MM.1S (cell line): ENCODE results near the gene TYW3.

Experiments
- DNase-seq: peaks from one replicate; pipeline ENCODE4 v3.0.0-alpha.2; 2015
- H2AFZ ChIP-seq: fragments of 300-600 bp; sonication (generic); 2 replicates; pipeline ENCODE4 v1.6.0; 2016; ENCODE audit warnings: antibody characterized with exemption, low read length
- H3F3A ChIP-seq: fragments of 300-600 bp; sonication (generic); 2 replicates; pipeline ENCODE4 v1.6.1; 2016; ENCODE audit warnings: mild to moderate bottlenecking, antibody characterized with exemption, low read length, moderate library complexity, mixed read lengths; ENCODE audit not compliant: insufficient read depth
- H3K27ac ChIP-seq: fragments of 300-600 bp; sonication (generic); 2 replicates; pipeline ENCODE4 v1.5.1; 2016; ENCODE audit warnings: mild to moderate bottlenecking, low read length
- H3K27me3 ChIP-seq: fragments of 300-600 bp; sonication (generic); replicated peaks from 2 replicates; pipeline ENCODE4 v1.6.0; 2016; ENCODE audit warnings: low read length; ENCODE audit not compliant: insufficient read depth
- H3K36me3 ChIP-seq: fragments of 300-600 bp; sonication (generic); replicated peaks from 2 replicates; pipeline ENCODE4 v1.6.1; 2016; ENCODE audit warnings: mild to moderate bottlenecking, low read length, mixed read lengths; ENCODE audit not compliant: insufficient read depth
- H3K4me1 ChIP-seq: fragments of 300-600 bp; sonication (generic); 2 replicates; pipeline ENCODE4 v1.6.1; 2016; ENCODE audit warnings: low read length, mixed read lengths
- H3K4me2 ChIP-seq: fragments of 300-600 bp; sonication (generic); 2 replicates; pipeline ENCODE4 v1.6.0; 2016; ENCODE audit warnings: low read depth, low read length
- H3K4me3 ChIP-seq: fragments of 300-600 bp; sonication (generic); 2 replicates; pipeline ENCODE4 v1.5.1; 2016; ENCODE audit warnings: low read length, mixed read lengths
- H3K79me2 ChIP-seq: fragments of 300-600 bp; sonication (generic); 2 replicates; pipeline ENCODE4 v1.6.1; 2016; ENCODE audit warnings: mixed run types, low read length, mixed read lengths
- H3K9ac ChIP-seq: fragments of 300-600 bp; sonication (generic); 2 replicates; pipeline ENCODE4 v1.6.1; 2016; ENCODE audit warnings: low read length, mixed read lengths
- H3K9me2 ChIP-seq: fragments of 300-600 bp; sonication (generic); replicated peaks from 2 replicates; pipeline ENCODE4 v1.6.1; 2016; ENCODE audit warnings: mild to moderate bottlenecking, low read length, mixed read lengths; ENCODE audit not compliant: insufficient read depth
- H3K9me3 ChIP-seq: fragments of 300-600 bp; sonication (generic); replicated peaks from 2 replicates; pipeline ENCODE4 v1.6.1; 2016; ENCODE audit warnings: mild to moderate bottlenecking, low read length, mixed read lengths; ENCODE audit not compliant: insufficient read depth
- H4K20me1 ChIP-seq: fragments of 300-600 bp; sonication (generic); 2 replicates; pipeline ENCODE4 v1.6.1; 2016; ENCODE audit warnings: mild to moderate bottlenecking, low read length, moderate library complexity, mixed read lengths; ENCODE audit not compliant: insufficient read depth
- CTCF ChIP-seq: fragments of 300-600 bp; sonication (generic); IDR thresholded peaks from 2 replicates; pipeline ENCODE4 v1.5.1; 2016; ENCODE audit warnings: antibody characterized with exemption, low read length, mixed read lengths
- EZH2 ChIP-seq: fragments of 300-600 bp; sonication (generic); optimal IDR thresholded peaks from 2 replicates; pipeline ENCODE3; 2017; ENCODE audit warnings: low read depth, mild to moderate bottlenecking, antibody characterized with exemption, low read length, mixed read lengths
- EZH2phosphoT487 ChIP-seq: fragments of 300-600 bp; sonication (generic); IDR thresholded peaks from 2 replicates; pipeline ENCODE4 v1.6.1; 2018; ENCODE audit warnings: antibody characterized with exemption, low read length

TYW3 gene

GRCh38 chr1:74716822-74717221, 16.1 kb upstream of the TYW3 start:
- no peak overlapping the region for H3K4me3 ChIP-seq
- no peaks in the 10 kb centered on the region for H3K27me3 ChIP-seq
- H3K9me3 ChIP-seq: no peaks in the 10 kb centered on the region
- no peaks in the 10 kb centered on the region for H3F3A ChIP-seq
- H3K4me1 ChIP-seq: no peaks in the 10 kb centered on the region
- no peaks in the 10 kb centered on the region for H3K79me2 ChIP-seq
- H3K27ac ChIP-seq: no peak overlapping the region
- no peak overlapping the region for H3K4me2 ChIP-seq
- H3K9me2 ChIP-seq: no peaks in the 10 kb centered on the region
- TF ChIP-seq EZH2 (no peak), EZH2phosphoT487 (no peak), CTCF (no peak)
- H2AFZ ChIP-seq: no peak overlapping the region
- DNase-seq: no peak
- H4K20me1 ChIP-seq: no peaks in the 10 kb centered on the region
- no peak overlapping the region for H3K9ac ChIP-seq
- no peaks in the 10 kb centered on the region for H3K36me3 ChIP-seq

- Histone ChIP-seq H2AFZ (no peak overlapping the region), H4K20me1 (no peaks in the 10 kb centered on the region), H3K27ac (no peak overlapping the region), H3K9me3 (no peaks in the 10 kb centered on the region), H3K36me3 (no peaks in the 10 kb centered on the region), H3K4me3 (no peak overlapping the region), H3F3A (no peaks in the 10 kb centered on the region), H3K4me2 (no peak overlapping the region), H3K9me2 (no peaks in the 10 kb centered on the region), H3K9ac (no peak overlapping the region), H3K4me1 (no peaks in the 10 kb centered on the region), H3K27me3 (no peaks in the 10 kb centered on the region), H3K79me2 (no peaks in the 10 kb centered on the region)
- TF ChIP-seq EZH2 (no peak), CTCF (no peak), EZH2phosphoT487 (no peak)
- DNase-seq: no peak
Observed at GRCh38 chr1:74717626-74718025, 15.3 kb upstream of the TYW3 start.

- H3K79me2 ChIP-seq: no peaks in the 10 kb centered on the region
- H3K4me2 ChIP-seq: no peak overlapping the region
- no peaks in the 10 kb centered on the region for H4K20me1 ChIP-seq
- H3K9me3 ChIP-seq: no peaks in the 10 kb centered on the region
- H3F3A ChIP-seq: no peaks in the 10 kb centered on the region
- no peaks in the 10 kb centered on the region for H3K27me3 ChIP-seq
- no peak overlapping the region for H3K27ac ChIP-seq
- DNase-seq: no peak
- H2AFZ ChIP-seq: no peak overlapping the region
- H3K36me3 ChIP-seq: no peaks in the 10 kb centered on the region
- no peak overlapping the region for H3K9ac ChIP-seq
- TF ChIP-seq EZH2: no peak
- no peak for TF ChIP-seq EZH2phosphoT487
- no peak for TF ChIP-seq CTCF
- no peak overlapping the region for H3K4me3 ChIP-seq
- H3K4me1 ChIP-seq: no peaks in the 10 kb centered on the region
- H3K9me2 ChIP-seq: no peaks in the 10 kb centered on the region
Observed at GRCh38 chr1:74726063-74726462, 6.9 kb upstream of the TYW3 start.

GRCh38 chr1:74728736-74729135, 4.2 kb upstream of the TYW3 start:
- no peaks in the 10 kb centered on the region for H3K36me3 ChIP-seq
- H3K4me3 ChIP-seq: no peak overlapping the region
- H3K27me3 ChIP-seq: no peaks in the 10 kb centered on the region
- H4K20me1 ChIP-seq: no peaks in the 10 kb centered on the region
- H3K27ac ChIP-seq: no peak overlapping the region
- H3K79me2 ChIP-seq: no peaks in the 10 kb centered on the region
- H3K9me3 ChIP-seq: no peaks in the 10 kb centered on the region
- H2AFZ ChIP-seq: no peak overlapping the region
- H3K4me1 ChIP-seq: no peaks in the 10 kb centered on the region
- DNase-seq: no peak
- H3K9me2 ChIP-seq: no peaks in the 10 kb centered on the region
- H3F3A ChIP-seq: peaks cover 8% of the 10 kb centered on the region; the same call in 1 of the 2 replicates
- TF ChIP-seq EZH2phosphoT487 (no peak), EZH2 (no peak), CTCF (no peak)
- H3K9ac ChIP-seq: no peak overlapping the region
- no peak overlapping the region for H3K4me2 ChIP-seq
